ENCODE measurements around the gene PLCB1.

PLCB1 gene

GRCh38 chr20:8524101-8525016 is 392.3 kb downstream of the PLCB1 start:
- no peak for DNase-seq

- DNase-seq, result no peak
Measured at GRCh38 chr20:8525017-8525343, 392.9 kb downstream of the PLCB1 start.

GRCh38 chr20:8526610-8527009 is 394.5 kb downstream of the PLCB1 start:
- DNase-seq, result no peak

- peak; percentile 33 for DNase-seq
Measured at GRCh38 chr20:8527998-8528723, 396.1 kb downstream of the PLCB1 start.

GRCh38 chr20:8530022-8530421 is 398.0 kb downstream of the PLCB1 start:
- no peak for DNase-seq

GRCh38 chr20:8532169-8532568 is 400.1 kb downstream of the PLCB1 start:
- no peak for DNase-seq

- no peak for DNase-seq
Measured at GRCh38 chr20:8534368-8535160, 402.5 kb downstream of the PLCB1 start.

GRCh38 chr20:8535403-8536261 is 403.6 kb downstream of the PLCB1 start:
- DNase-seq, result no peak

- no peak for DNase-seq
Measured at GRCh38 chr20:8536262-8536618, 404.2 kb downstream of the PLCB1 start.

- DNase-seq, result no peak
Measured at GRCh38 chr20:8540466-8540865, 408.4 kb downstream of the PLCB1 start.

GRCh38 chr20:8542110-8542486 is 410.0 kb downstream of the PLCB1 start:
- DNase-seq, result no peak

- DNase-seq, result no peak
Measured at GRCh38 chr20:8545212-8545611, 413.1 kb downstream of the PLCB1 start.

- no peak for DNase-seq
Measured at GRCh38 chr20:8547035-8547650, 415.1 kb downstream of the PLCB1 start.

- DNase-seq, result no peak
Measured at GRCh38 chr20:8547968-8548588, 416.0 kb downstream of the PLCB1 start.

- no peak for DNase-seq
Measured at GRCh38 chr20:8549192-8549591, 417.1 kb downstream of the PLCB1 start.

GRCh38 chr20:8557711-8558110 is 425.6 kb downstream of the PLCB1 start:
- DNase-seq, result no peak

- no peak for DNase-seq
Measured at GRCh38 chr20:8562356-8562755, 430.3 kb downstream of the PLCB1 start.

GRCh38 chr20:8568075-8568474 is 436.0 kb downstream of the PLCB1 start:
- DNase-seq, result no peak

GRCh38 chr20:8569766-8570165 is 437.7 kb downstream of the PLCB1 start:
- no peak for DNase-seq

GRCh38 chr20:8571611-8572010 is 439.5 kb downstream of the PLCB1 start:
- DNase-seq, result no peak

- DNase-seq, result no peak
Measured at GRCh38 chr20:8573686-8574085, 441.6 kb downstream of the PLCB1 start.

- DNase-seq, result no peak
Measured at GRCh38 chr20:8575114-8575513, 443.0 kb downstream of the PLCB1 start.

Data from SIG-M5 (cell line).